OCI-LY3 (cell line): Measurements from ENCODE around the gene TIMMDC1.

Source experiments
- H2AFZ ChIP-seq: fragments of 200-600, 300-600 bp; shearing (Covaris generic); 2 replicates; pipeline ENCODE4 v1.6.0; 2014; ENCODE audit warnings: antibody characterized with exemption, low read depth, low read length
- H3K27ac ChIP-seq: fragments of 200-600, 300-600 bp; sonication (generic); 2 replicates; pipeline ENCODE4 v1.5.1; 2014; ENCODE audit warnings: mild to moderate bottlenecking, low read length, moderate library complexity, mixed read lengths
- H3K27me3 ChIP-seq: fragments of 200-600, 300-600 bp; sonication (generic); 2 replicates; pipeline ENCODE4 v1.6.1; 2014; ENCODE audit warnings: low read depth, low read length, mixed read lengths
- H3K36me3 ChIP-seq: fragments of 200-600, 300-600 bp; sonication (generic); replicated peaks from 2 replicates; pipeline ENCODE3; 2014; ENCODE audit warnings: low read depth, low read length, mixed read lengths
- H3K4me1 ChIP-seq: fragments of 300-600, 200-600 bp; sonication (generic); 2 replicates; pipeline ENCODE4 v1.6.1; 2014; ENCODE audit warnings: low read length, mixed read lengths
- H3K4me2 ChIP-seq: fragments of 200-600, 300-600 bp; sonication (generic); 2 replicates; pipeline ENCODE4 v1.6.1; 2014; ENCODE audit warnings: low read length, mixed read lengths
- H3K4me3 ChIP-seq: fragments of 300-600, 200-600 bp; sonication (generic); 2 replicates; pipeline ENCODE4 v1.5.1; 2014; ENCODE audit warnings: antibody characterized with exemption, mild to moderate bottlenecking, low read length, moderate library complexity
- H3K79me2 ChIP-seq: fragments of 300-600, 200-600 bp; shearing (Covaris generic); 2 replicates; pipeline ENCODE4 v1.6.1; 2014; ENCODE audit warnings: mild to moderate bottlenecking, low read length, mixed read lengths
- H3K9ac ChIP-seq: fragments of 300-600, 200-600 bp; shearing (Covaris generic); 2 replicates; pipeline ENCODE4 v1.6.0; 2014; ENCODE audit warnings: mild to moderate bottlenecking, low read length, moderate library complexity
- H3K9me3 ChIP-seq: fragments of 200-600, 300-600 bp; shearing (Covaris generic); 2 replicates; pipeline ENCODE4 v1.6.1; 2014; ENCODE audit warnings: low read length, mixed read lengths; ENCODE audit not compliant: insufficient read depth
- H4K20me1 ChIP-seq: fragments of 200-600, 300-600 bp; sonication (generic); 2 replicates; pipeline ENCODE4 v1.6.1; 2016; ENCODE audit warnings: low read length, mixed read lengths; ENCODE audit not compliant: insufficient read depth
- EZH2phosphoT487 ChIP-seq: fragments of 200-600 bp; shearing (Covaris generic); IDR thresholded peaks from 2 replicates; pipeline ENCODE4 v1.6.1; 2018; ENCODE audit warnings: antibody characterized with exemption, mixed run types, low read depth
- TF ChIP-seq, protein P1 (sequence below): fragments of 200-600, 300-600 bp; sonication (generic); IDR thresholded peaks from 2 replicates; pipeline ENCODE4 v1.5.1; 2014; ENCODE audit warnings: antibody characterized with exemption, low read length, low read depth

The TIMMDC1 gene

DNA sequence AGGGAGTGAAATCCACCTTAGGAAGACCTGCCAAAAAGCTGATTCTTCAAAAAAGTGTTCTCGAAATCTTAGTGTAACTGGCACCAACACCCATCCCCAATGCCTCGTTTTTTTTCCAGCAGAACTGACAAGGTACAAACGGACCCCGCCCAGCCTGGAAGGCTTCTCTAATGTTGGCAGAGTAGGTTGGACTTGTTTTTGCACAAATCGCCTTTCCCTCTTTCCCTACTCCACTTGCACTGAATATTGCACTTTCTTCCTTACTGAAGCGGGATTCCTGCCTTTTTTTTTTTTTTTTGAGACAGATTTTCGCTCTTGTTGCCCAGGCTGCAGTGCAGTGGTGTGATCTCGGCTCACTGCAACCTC, 544 bp upstream of the TIMMDC1 start:
- H3K9me3 ChIP-seq: no peaks in the 10 kb centered on the region
- H2AFZ ChIP-seq: peak overlapping the region; percentile 63
- H3K79me2 ChIP-seq: peaks cover 48% of the 10 kb centered on the region
- TF ChIP-seq, protein P1, sequence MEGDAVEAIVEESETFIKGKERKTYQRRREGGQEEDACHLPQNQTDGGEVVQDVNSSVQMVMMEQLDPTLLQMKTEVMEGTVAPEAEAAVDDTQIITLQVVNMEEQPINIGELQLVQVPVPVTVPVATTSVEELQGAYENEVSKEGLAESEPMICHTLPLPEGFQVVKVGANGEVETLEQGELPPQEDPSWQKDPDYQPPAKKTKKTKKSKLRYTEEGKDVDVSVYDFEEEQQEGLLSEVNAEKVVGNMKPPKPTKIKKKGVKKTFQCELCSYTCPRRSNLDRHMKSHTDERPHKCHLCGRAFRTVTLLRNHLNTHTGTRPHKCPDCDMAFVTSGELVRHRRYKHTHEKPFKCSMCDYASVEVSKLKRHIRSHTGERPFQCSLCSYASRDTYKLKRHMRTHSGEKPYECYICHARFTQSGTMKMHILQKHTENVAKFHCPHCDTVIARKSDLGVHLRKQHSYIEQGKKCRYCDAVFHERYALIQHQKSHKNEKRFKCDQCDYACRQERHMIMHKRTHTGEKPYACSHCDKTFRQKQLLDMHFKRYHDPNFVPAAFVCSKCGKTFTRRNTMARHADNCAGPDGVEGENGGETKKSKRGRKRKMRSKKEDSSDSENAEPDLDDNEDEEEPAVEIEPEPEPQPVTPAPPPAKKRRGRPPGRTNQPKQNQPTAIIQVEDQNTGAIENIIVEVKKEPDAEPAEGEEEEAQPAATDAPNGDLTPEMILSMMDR: no peak
- H3K4me3 ChIP-seq: peak overlapping the region; percentile 100
- H3K4me1 ChIP-seq: peaks cover 26% of the 10 kb centered on the region
- peak overlapping the region; percentile 84 for H3K4me2 ChIP-seq
- peak overlapping the region; percentile 44 for H3K27ac ChIP-seq
- H3K27me3 ChIP-seq: no peaks in the 10 kb centered on the region
- H4K20me1 ChIP-seq: no peaks in the 10 kb centered on the region
- H3K9ac ChIP-seq: peak overlapping the region; percentile 70
- H3K36me3 ChIP-seq: no peaks in the 10 kb centered on the region

DNA sequence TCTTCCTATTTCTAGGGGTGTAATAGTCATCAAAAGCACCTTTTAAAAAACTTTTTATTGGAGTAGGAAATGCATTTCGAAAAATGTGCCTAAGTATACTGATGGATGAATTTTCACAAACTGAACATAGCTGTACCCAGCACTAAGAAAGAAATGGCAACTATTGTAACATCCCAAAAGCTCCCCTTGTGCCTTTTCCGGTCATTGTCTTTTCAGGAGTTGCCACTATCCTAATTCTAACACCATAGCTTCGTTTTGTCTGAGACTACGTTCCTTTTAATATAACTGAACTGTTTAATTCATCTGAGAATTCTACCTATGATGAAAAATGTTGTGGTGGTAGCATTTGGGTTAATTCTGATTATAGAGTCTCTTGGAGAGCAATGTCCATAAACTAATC, 1.9 kb downstream of the TIMMDC1 start:
- Histone ChIP-seq H3K4me3 (0 out of 2 replicates have a peak overlapping the region, but pooled peaks have one; percentile 100), H3K36me3 (peaks cover 10% of the 10 kb centered on the region), H3K27ac (no peak overlapping the region), H3K27me3 (no peaks in the 10 kb centered on the region), H3K4me1 (peaks cover 26% of the 10 kb centered on the region), H2AFZ (no peak overlapping the region), H3K79me2 (peaks cover 57% of the 10 kb centered on the region), H3K9me3 (no peaks in the 10 kb centered on the region), H3K4me2 (peak overlapping the region; percentile 74), H4K20me1 (no peaks in the 10 kb centered on the region), H3K9ac (no peak overlapping the region)
- TF ChIP-seq, protein P1: no peak
- no peak for TF ChIP-seq EZH2phosphoT487

DNA sequence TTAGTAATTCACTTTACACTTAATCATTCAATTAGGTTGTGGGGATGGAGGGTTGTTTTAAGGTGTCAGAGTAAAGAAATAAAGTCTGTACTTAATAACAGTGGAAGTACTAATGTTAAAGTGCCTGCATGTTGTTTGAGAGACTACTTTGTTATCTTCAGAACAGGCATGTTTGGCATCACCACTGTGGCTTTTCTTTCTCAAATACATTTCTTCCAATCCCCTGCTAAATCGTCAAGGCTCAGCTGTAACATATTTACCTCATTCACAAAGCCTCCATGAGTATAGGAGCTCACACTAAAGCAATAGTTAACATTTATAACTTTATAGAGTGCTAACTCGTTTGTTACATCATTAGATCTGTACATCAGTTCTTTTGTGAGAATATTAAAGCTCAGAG, 2.6 kb downstream of the TIMMDC1 start:
- peaks cover 26% of the 10 kb centered on the region for H3K4me1 ChIP-seq
- H3K79me2 ChIP-seq: peaks cover 57% of the 10 kb centered on the region
- H3K4me3 ChIP-seq: no peak overlapping the region
- no peaks in the 10 kb centered on the region for H3K27me3 ChIP-seq
- H3K9ac ChIP-seq: no peak overlapping the region
- peaks cover 15% of the 10 kb centered on the region for H3K36me3 ChIP-seq
- H3K9me3 ChIP-seq: no peaks in the 10 kb centered on the region
- no peak overlapping the region for H2AFZ ChIP-seq
- H3K4me2 ChIP-seq: peak overlapping the region; percentile 74
- TF ChIP-seq, protein P1: no peak
- TF ChIP-seq EZH2phosphoT487: no peak
- H4K20me1 ChIP-seq: no peaks in the 10 kb centered on the region
- no peak overlapping the region for H3K27ac ChIP-seq

DNA sequence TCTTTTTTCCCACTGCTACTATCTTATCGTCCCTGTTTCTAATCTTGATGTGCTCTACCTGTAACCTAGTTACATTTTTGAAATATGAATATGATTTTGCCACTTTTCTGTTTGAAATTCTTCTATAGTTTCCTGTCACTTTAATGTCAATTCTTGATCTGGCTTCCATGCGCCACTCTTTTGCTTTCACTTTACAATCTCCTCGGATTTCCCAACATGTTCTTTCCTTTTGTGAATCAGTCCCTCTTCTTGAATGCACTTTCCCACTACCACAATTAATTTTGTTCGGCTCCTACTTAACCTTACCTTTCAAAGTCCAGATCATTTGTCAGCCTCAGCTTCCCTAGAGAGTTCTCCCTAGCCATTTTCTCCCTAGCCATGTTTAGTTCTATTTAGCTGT, 8.3 kb downstream of the TIMMDC1 start:
- Histone ChIP-seq H3K9me3 (no peaks in the 10 kb centered on the region), H2AFZ (no peak overlapping the region), H3K27ac (no peak overlapping the region), H3K79me2 (peaks cover 15% of the 10 kb centered on the region), H4K20me1 (no peaks in the 10 kb centered on the region), H3K27me3 (no peaks in the 10 kb centered on the region), H3K36me3 (peaks cover 35% of the 10 kb centered on the region), H3K4me3 (no peak overlapping the region), H3K9ac (no peak overlapping the region), H3K4me1 (no peaks in the 10 kb centered on the region), H3K4me2 (no peak overlapping the region)
- TF ChIP-seq, protein P1: no peak
- no peak for TF ChIP-seq EZH2phosphoT487
